ENCODE data around the gene KRTAP16-1.
A peak's percentile ranks its signal among the peaks of the same experiment; 100 is the strongest.

Gene KRTAP16-1

DNA sequence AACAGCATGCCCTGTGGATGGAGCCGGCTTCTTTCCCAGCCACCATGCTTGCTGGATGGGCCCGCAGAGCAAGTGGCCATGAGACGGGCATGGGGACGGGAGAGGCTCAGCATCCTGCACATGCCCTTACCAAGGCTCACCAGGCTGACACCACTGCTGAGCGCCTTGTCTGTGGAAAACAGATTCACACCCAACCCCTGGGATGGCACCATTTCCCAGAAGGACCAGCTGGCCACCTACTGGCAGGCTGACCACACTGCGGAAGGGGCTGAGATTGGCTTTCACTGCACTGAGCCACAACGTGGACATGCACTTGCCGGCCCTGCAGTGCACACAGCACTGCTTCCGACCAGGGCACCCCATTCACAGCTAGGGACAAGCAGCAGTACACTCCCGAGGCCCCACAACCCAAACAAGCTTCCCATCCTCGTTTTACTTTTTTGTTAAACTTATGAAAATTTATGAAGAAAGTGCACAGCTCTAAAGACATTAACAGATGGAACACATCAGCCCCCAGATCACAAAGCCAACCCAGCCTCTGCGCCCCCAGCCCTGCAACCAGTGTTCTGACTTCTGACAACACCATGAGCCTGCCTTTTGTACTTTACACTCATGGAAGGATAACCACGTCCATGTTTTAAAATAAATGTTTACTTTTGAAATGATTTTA lies 20.3 kb upstream of the KRTAP16-1 start:
- no peak for DNase-seq (ENCODE audit: extremely low read depth in 1 of 2, low read depth in 1 of 2)

DNA sequence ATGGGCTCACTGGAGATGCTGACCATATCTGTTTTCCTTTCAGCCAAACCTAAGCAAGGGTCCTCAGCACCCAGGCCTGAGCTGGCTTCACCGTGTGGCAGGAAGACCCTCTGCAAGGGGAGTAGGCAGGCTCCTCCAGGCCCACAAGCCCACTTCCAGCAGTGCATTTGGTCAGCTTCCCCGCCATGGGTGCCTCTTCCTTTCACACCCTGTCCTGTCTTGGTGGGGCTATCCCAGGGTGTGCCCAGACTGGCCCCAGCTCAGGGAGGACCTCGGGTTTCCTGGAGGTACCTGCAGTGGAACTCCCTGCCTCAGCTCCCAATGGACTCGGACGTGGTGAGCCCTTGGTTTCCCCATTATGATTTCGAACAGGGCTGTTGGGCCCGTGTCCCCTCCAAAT lies 19.1 kb upstream of the KRTAP16-1 start:
- DNase-seq (ENCODE audit: extremely low read depth in 1 of 2, low read depth in 1 of 2), result no peak

DNA sequence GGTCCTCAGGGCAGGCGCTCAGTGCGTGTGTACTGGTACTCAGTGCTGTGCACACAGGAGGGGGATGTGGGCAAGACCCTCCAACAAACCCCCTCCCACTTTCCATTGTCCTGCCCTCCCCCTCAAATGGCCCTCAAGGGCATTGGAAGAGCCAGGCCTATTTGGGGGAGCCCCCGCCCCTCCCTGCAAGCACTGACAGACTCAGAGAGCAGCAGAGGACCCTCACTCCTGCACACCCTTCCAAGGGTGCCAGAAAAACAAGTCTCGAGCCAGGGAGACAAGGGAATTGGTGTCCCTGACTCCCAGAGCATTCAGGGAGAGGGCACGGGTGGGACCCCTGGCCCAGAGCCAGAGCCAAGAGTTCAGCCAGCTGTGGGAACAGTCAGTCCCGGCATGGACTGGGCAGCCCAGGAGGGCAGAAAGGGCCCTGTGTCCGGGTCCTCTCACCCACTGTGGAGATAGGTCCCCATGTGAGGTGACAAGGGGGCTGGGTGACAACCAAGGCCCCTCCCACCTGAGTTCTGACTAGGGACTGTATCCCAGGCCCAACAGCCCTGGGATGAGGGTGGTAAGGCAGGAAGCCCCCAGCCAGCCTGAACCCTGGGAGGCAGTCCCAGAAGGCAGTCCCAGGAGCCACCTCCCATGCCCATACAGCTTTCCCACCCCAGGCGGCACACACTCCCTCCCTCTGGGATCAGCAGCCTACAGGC lies 18.5 kb upstream of the KRTAP16-1 start:
- no peak for DNase-seq (ENCODE audit: extremely low read depth in 1 of 2, low read depth in 1 of 2)

DNA sequence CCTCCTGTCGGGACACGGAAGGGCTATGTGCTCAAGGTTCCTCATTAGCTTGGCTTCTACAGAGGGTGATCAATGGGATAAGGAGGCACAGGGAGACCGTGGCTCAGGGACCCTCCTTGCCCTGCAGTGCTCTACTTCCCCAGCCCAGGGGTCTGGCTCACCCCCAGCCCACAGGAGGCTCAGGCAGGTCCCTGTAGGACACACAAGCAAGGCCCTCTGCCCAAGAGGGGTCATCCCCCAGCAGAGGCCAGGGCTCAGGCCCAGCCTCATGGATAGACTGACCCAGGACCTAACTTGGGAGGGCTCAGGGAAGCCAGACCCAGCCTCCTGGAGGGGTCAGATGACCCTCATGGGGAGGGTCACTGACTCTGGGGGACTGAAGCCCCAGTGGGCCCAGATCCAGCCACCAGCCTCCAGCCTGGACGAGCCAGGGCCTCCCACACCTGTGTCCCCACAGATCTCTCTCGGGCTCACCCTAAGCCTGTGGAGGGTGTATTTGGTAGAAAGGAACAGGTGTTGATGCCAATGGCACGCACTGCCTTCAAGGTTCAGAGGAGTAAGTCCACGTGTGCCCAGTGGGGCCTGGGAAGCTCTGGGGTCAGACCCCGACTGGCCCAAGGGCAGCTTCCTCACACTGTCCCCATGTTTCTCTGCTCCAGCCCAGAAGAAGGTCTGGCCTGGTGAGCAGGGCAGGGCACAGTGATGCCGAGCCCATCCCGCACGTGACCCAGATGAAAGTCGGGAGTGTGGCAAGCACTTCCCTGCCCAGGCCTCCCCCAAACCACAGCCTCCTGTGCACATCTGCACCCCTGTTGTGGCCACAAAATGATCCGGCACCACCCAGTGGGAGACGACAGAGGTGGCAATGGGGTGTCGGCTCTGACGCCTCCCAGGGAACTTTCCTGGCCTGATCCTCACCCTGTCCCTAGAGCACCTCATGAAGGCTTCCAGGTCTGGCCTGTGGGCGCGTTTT lies 17.4 kb upstream of the KRTAP16-1 start:
- DNase-seq (ENCODE audit: extremely low read depth in 1 of 2, low read depth in 1 of 2), result no peak

DNA sequence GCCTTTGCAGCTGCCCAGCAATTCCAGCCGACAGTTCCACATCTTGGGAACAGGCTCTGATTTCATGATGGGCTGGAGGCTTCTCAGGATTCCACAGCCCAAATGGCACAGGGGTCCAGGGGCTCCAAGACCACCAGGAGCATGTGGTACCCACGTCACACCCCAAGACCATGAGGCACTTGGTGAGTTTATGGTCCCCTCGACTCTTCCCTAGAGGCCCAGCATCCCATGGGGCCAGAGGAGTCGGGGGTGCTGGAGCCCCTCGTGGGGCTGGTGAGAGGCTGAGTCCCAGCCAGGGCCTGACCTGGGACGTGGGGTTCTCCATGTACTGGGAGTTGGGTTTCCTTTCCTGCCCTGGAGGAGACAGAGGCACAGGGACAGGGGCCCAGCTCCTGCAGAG lies 16.5 kb upstream of the KRTAP16-1 start:
- no peak for DNase-seq (ENCODE audit: extremely low read depth in 1 of 2, low read depth in 1 of 2)

DNA sequence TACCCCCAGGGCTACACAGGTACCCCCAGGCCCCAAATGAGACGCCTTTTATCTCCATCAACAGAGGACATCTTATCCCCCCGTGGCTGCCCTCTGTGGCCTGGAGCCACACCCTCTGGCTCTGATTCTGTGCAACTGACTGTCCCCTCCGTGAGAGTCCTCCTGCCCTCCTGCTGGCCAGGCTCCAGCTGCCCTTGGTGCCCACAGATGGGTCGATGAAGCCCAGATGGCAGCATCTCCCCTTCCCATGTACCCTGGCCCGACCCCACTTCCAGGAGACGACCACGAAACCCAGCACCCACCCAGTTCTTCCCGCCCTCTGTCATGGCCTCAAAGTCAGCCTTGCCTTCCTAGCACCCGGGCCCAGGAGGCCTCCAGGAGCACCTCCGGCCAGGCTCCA lies 16.0 kb upstream of the KRTAP16-1 start:
- DNase-seq (ENCODE audit: extremely low read depth in 1 of 2, low read depth in 1 of 2), result no peak

DNA sequence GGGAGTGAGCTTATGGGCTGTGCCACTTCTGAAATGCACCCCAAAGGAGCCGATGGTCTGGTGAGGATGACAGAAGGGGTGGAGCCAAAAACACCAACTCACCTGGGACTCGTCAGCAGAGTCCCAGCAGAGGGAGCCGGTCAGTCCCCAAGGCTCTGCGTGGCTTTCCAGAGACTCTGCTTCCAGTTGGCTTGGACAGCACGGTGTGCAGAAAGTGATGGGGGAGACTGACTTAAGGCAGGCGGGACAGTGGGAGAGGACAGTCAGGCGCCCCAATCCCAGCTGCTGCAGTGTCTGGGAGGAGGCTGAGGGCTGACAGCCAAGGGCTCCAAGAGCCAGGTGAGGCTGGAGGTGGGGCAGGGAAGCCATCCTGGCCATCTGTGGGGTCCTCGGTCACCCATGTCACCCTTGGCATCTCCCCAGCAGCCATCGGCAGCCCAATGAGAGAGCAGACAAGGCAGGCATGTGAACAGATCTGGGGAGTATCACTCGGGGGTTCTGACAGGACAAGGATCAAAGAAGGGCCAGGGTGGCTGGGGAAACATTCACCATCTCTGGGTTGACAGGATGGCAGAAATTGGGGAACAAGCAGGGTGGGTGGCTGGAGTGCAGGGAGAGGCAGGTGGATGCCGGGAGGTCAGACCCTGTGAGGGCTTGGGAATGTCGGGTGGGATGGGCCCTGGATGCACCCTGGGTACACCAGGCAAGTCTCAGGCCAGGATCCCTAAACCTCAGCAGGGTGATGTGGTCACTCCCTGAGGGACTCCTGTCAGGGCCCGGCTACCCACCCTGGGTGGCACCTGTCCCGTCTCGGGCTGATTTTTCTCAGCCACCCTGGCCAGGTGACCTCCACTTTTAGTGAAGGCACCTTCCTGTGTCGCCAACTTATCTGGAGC lies 15.3 kb upstream of the KRTAP16-1 start:
- DNase-seq (ENCODE audit: extremely low read depth in 1 of 2, low read depth in 1 of 2), result no peak

DNA sequence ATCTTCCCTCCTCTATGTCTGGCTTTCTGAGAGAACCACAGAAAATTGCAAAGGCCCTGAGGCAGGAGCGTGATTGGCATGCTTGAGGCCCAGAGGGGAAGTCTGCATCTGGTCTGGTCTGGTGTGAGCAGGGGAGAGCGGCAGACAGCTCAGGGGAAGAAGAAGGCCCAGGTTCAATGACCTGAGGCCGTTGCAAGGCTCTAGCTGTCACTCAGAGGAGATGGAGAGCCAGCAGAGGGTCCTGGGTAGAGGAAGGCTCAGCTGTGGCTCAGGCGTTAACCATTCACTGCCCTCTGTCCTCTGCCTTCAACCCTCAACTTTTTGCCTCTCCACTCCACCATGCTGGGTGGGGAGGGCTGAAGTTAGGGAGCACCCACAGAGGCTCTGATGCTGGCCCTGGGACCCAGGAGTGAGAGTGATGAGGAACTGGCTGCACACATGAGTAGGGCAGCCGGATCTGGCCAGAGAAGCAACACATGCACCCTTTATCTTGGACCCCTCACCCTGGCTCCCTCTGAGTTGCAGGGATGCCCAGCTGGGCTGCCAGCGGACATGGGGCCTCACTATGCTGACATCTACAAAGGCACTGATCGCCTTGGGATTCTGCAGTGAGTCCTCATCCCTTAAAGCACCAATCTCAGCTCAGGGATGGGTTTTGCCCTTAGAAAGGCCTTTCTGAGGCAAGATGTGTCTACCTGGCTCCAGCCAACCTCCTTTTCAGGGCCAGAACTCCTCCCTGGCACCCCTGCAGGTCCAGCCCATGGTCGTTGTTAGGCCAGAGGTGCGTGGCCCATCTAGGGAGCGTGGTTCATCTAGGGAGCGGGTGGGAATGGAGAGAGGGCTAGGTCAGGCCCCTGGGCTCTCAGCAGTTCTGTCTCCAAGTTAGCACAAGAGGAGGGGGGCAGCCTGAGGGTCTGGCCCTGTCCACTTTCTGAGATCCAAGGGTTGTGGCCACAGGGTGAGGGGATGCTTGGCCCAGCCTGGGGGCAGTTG lies 14.1 kb upstream of the KRTAP16-1 start:
- no peak for DNase-seq (ENCODE audit: extremely low read depth in 1 of 2, low read depth in 1 of 2)

DNA sequence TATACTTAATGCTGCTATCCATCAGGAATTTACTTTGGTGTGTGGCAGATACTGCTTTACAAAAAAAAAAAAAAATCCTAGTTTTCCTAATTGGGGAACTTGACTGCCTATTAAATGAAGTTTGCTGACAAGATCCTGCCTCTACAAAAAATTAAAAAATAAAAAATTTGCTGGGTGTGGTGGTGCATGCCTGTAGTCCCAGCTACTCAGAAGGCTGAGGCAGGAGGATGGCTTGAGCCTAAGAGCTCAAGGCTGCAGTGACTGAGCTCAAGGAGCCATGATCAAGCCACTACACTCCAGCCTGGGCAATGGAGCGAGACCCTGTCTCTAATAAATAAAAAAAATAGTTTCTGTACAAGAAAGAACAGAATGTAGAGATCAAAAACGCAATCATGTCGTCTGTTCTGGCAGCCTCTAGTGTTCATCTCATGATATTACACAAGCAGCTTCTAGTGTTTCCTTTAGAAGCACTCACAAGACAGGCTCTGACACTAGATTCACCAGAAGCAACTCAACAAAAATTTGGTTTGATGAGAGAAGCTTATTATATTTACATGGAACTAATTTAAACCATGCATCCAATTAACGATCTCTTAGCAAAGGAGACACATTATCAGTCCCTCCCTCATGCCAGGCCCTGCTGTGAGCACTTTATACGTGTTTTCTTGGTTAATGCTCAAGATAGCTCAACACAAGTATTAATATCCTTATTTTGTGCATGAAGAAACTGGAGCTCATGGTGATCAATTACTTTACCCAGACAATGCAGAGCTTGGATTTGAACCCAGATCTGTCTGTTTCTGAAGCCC lies 13.2 kb upstream of the KRTAP16-1 start:
- DNase-seq (ENCODE audit: extremely low read depth in 1 of 2, low read depth in 1 of 2), result no peak

DNA sequence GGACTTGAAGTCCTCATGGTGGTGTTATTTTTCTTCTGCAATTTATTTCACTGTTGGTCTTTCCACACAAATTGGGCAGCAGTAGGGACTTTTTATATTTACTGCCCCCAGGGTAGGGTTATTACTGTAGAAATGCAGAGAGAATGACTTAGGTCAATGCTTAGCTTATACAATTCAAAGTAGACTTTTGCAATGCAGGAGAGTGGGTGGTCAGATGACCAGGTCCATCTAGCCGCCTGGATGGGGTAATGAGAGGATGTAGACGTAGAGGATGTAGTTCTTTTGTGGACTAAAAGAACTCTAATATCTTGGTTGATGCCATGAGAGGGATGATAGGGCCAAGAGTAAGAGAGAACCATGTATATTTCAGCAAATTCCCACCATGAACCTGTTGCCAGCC lies 9.1 kb upstream of the KRTAP16-1 start:
- no peak for DNase-seq (ENCODE audit: extremely low read depth in 1 of 2, low read depth in 1 of 2)

DNA sequence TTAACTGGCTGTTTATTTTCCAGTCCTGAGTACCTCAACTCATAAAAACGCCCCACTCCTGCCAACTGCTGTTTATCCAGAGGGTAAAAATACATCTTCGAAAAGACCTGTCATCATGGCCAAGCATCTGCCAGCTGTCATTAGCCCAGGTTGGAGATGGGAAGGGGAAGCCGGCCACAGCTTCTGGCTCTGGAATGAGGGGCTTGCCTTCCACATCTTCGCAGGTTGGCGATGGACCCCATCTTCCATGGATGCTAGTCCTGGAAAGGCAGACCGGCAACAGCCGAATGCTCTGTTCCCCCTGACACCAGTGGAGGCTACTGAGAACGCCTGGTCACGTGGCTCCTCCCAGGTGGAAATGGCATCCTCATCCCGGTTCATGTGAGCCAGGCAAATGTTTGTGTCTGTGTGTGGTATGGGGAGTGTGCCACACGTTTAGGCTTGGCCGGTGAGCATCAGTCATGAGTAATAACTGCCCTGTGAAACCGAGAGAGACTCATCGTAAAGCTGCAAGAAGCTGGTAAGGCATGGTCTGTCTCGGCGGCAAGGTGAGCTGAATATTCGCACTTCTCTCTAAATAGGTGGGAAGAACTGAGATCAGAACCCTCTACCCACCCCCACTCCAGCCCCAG lies 6.8 kb upstream of the KRTAP16-1 start:
- no peak for DNase-seq (ENCODE audit: extremely low read depth in 1 of 2, low read depth in 1 of 2)

DNA sequence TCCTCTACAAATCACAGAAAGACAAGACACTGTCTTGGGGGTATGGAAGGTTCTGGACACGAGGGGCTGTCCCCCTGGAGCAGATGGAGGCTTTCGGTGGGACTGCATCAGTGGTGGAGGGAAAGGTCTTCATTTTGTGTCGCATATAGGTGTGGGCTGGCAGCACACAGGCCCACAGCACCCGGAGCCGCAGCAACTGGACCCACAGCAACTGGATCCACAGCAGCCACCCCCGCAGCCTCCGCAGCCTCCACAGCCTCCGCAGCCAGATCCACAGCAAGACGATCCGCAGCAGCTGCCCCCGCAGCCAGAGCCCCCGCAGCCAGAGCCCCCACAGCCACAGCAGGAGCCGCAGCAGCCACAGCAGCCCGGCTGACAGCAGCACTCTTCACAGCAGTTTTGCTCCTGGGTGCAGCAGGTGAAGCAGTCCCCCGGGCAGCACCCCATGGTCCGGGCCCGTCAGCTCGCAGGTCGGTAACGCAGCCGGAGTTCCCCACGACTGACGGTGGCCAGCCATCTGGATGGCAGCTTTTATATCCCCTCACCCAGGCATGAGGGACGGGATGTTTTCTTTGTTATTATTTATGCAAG lies 6.2 kb upstream of the KRTAP16-1 start, which contains the start of gene KRTAP17-1:
TSS of gene KRTAP17-1 (minus strand) at position 507 of the 591 bp plus-strand sequence. CDS start at position 447, 60 bp downstream.
- no peak for DNase-seq (ENCODE audit: extremely low read depth in 1 of 2, low read depth in 1 of 2)

DNA sequence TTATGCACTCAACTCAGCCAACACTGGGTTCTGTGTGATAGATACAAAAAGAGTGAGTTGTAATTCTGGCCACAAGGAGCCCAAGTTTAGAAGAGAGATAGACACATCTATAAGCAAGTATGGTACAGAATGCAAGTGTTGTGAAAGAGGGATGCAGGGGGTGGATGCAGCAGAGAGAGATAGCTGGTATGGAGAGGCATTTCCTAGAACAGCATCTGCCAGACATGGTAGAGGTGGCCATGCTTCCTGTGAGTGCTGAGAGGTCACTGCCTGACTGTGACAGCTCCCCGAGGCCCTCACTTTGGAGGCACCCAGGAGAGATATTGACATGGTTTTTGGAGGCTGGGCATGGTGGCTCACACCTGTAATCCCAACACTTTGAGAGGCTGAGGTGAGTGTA lies 2.0 kb upstream of the KRTAP16-1 start:
- DNase-seq (ENCODE audit: extremely low read depth in 1 of 2, low read depth in 1 of 2), result no peak

DNA sequence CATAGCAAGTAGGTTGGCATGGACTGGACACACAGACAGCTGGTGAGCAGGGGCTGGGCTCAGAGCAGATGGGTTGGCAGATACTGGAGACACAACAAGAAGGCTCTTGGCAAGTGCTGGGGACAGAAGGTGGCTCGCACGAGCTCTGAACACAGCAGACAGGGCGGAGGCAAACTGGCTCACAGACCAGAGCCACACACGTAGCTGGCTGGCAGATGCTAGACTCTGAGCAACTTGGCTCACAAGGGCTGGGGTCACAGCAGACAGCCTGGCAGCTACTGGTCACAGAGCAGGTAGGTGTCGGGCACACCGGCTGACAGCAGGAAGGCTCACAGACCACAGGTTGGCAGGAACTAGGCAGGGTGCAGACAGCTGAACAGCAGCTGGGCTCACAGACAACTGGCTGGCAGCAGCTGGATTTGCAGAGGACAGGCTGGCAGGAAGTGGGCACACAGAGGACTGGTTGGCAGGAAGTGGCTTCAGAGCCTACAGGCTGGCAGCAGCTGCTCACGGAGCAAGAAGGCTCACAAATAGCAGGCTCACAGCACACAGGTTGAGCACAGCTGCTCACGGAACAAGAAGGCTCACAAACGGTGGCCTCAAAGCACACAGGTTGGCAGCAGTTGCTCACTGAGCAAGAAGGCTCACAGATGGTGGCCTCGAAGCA lies 725 bp downstream of the KRTAP16-1 start:
- peak; percentile 51 to 52 for DNase-seq (ENCODE audit: extremely low read depth in 1 of 2, low read depth in 1 of 2)

DNA sequence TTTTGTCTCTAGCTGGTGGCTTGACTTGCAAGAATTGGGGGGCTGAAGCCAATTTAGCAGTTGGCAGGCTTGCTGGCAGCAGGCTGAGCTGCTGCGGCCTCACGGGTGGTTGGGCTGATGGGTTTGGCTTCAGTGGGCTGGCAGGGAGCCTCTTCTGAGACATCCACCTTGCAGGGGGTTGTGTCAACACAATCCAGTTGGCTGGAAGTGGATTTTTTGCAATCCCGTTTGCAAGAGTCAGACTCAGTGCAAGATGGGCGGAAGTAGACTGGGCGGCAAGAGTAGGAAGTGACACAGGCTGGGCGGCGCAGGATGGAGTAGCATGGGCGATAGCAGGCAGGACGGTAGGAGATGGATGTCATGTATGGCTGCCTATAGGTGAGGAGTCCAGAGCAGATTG lies 1.5 kb downstream of the KRTAP16-1 start:
- DNase-seq (ENCODE audit: extremely low read depth in 1 of 2, low read depth in 1 of 2), result no peak

DNA sequence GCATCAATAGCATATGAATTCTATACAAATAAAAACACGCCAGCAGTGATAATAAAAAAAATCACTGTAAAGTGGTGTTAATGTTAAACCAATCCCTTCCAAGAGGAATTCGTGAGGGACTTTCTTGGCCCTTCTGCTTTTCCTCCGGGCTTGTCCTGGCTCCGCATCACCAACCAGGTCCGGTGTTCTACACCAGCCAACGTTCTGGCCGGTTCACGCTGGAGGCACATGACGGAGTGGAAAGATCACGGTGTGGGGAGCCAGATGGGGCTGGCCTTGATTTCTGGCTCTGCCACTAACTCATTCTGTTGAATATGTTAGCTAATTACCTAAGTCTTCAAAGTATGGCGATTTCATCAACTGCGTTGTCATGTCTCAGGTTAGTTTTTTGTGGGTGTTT lies 5.0 kb downstream of the KRTAP16-1 start:
- no peak for DNase-seq (ENCODE audit: extremely low read depth in 1 of 2, low read depth in 1 of 2)

DNA sequence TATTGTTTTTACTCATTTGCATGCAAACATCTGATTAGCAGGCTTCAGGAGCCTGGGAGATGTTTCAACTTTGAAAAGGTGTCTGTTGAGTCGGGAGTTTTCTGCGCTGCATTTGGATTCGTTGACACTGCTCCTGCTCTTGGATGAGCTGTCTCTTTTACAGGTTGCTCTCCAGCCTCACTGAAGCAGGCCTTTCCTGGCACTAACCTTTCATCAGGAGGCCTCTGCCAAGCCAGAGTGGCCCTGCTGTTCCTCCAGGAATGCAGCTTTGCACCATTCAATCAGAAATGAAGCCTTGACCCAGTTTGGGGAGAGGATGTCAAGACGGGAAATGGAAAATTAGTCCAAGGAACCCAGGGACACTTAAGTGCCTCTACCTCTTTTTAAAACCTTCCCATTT lies 6.1 kb downstream of the KRTAP16-1 start:
- DNase-seq (ENCODE audit: extremely low read depth in 1 of 2, low read depth in 1 of 2), result no peak

Measured in activated CD8-positive, alpha-beta memory T cell treated with anti-CD3 and anti-CD28 coated beads for 1 hour (primary cell).